Coronary artery (tissue), 2 donors: Measurements from ENCODE around the gene TRIM7.

Source experiments
- DNase-seq: peaks from one replicate; pipeline ENCODE4 v3.0.0-alpha.2; 2017; ENCODE audit warnings: low spot score
- H3K27ac ChIP-seq, 2 donors: fragments of 200-600 bp; sonication (generic); one replicate each; pipeline ENCODE4 v1.5.1; 2016 to 2019
- H3K4me3 ChIP-seq: fragments of 200-600 bp; sonication (generic); 2 replicates; pipeline ENCODE4 v1.5.1; 2016; ENCODE audit warnings: mild to moderate bottlenecking, moderate library complexity
- CTCF ChIP-seq: fragments of 200-600 bp; sonication (generic); IDR thresholded peaks from one replicate; pipeline ENCODE4 v1.5.1; 2019; ENCODE audit warnings: antibody characterized with exemption

TRIM7 gene

GRCh38 chr5:181223058-181223728, 18.2 kb upstream of the TRIM7 start, which contains the start of gene TRIM41:
TRIM41 (plus strand) TSS chr5:181223281; CDS start chr5:181224000, 719 bp downstream.
- DNase-seq = peak; percentile 100
- TF ChIP-seq CTCF = no peak
- peak within 1 kb of the TSS; percentile 99 for H3K4me3 ChIP-seq
- peak within 1 kb of the TSS; percentile 93 to 96 for H3K27ac ChIP-seq

GRCh38 chr5:181222630-181223057, 17.6 kb upstream of the TRIM7 start:
- DNase-seq = no peak
- no peak for TF ChIP-seq CTCF
- Histone ChIP-seq H3K4me3 (peak overlapping the region; percentile 99), H3K27ac (peak overlapping the region; percentile 93 to 96)

GRCh38 chr5:181221792-181222629, 17.0 kb upstream of the TRIM7 start:
- H3K27ac ChIP-seq = peak overlapping the region; percentile 93 to 96
- peak; percentile 96 for DNase-seq
- no peak for TF ChIP-seq CTCF
- peak overlapping the region; percentile 99 for H3K4me3 ChIP-seq

GRCh38 chr5:181221105-181221791, 16.3 kb upstream of the TRIM7 start:
- Histone ChIP-seq H3K4me3 (no peak overlapping the region), H3K27ac (peak overlapping the region in 1 of 2 donors; percentile 96)
- TF ChIP-seq CTCF = no peak
- DNase-seq = no peak

GRCh38 chr5:181220178-181220515, 15.2 kb upstream of the TRIM7 start:
- Histone ChIP-seq H3K27ac (no peak overlapping the region), H3K4me3 (no peak overlapping the region)
- TF ChIP-seq CTCF = no peak
- DNase-seq = no peak

GRCh38 chr5:181219262-181220177, 14.5 kb upstream of the TRIM7 start:
- no peak for TF ChIP-seq CTCF
- Histone ChIP-seq H3K4me3 (no peak overlapping the region), H3K27ac (no peak overlapping the region)
- no peak for DNase-seq
